Esophagus squamous epithelium (tissue), 5 donors: ENCODE results near the gene GABBR2. TPM values are rescaled to one million over a fixed set of nuclear protein-coding genes. Genes with fewer than 3 reads are reported as not detected.

Source experiments
- DNase-seq: peaks from one replicate; lab custom pipeline; 2025; lab: John Stamatoyannopoulos, UW
- H3K27ac ChIP-seq, 4 donors: fragments of 200-600 bp; sonication (generic); one replicate each; pipeline ENCODE4 v1.5.1; 2016 to 2019; ENCODE audit warnings: mild to moderate bottlenecking in 1 of 4
- H3K27me3 ChIP-seq, 4 donors: fragments of 200-600 bp; sonication (generic); 1 replicate in 3 of 4; 2 replicates in 1 of 4; pipeline versions ENCODE4 v1.5.1 to v1.6.0; 2017 to 2021; ENCODE audit warnings: antibody characterized with exemption in 1 of 4
- H3K36me3 ChIP-seq, 3 donors: fragments of 200-600 bp; sonication (generic); one replicate each; pipeline ENCODE4 v1.5.1; 2016 to 2019
- H3K4me1 ChIP-seq, 3 donors: fragments of 200-600 bp; sonication (generic); one replicate each; pipeline ENCODE4 v1.5.1; 2017 to 2019
- H3K4me3 ChIP-seq, 4 donors: fragments of 200-600 bp; sonication (generic); 1 replicate in 3 of 4; 2 replicates in 1 of 4; pipeline ENCODE4 v1.5.1; 2016 to 2019; ENCODE audit warnings: mild to moderate bottlenecking in 2 of 4, moderate library complexity in 1 of 4
- H3K9me3 ChIP-seq, 3 donors: fragments of 200-600 bp; sonication (generic); one replicate each; pipeline ENCODE4 v1.5.1; 2016 to 2019
- POLR2A ChIP-seq, 4 donors: fragments of 450-650 bp; IDR thresholded peaks; one replicate each; pipeline ENCODE4 v1.6.1; 2017; ENCODE audit warnings: antibody characterized with exemption in 4 of 4, mild to moderate bottlenecking in 4 of 4, moderate library complexity in 3 of 4
- whole genome bisulfite sequencing, 2 donors: methylation state at CpG; one replicate each; pipeline ENCODE4 v1.1.5; 2018; 5-methylcytosine and 5-hydroxymethylcytosine counted together
- intact Hi-C: fragments of 100-400 bp; cut with DNase I; formaldehyde crosslinking; loops from one replicate; pipeline ENCODE4 v1.15.0; 2022
- total RNA-seq, 4 donors: library from RNA; depleted of rRNA; stranded (reverse); fragments of >200 nt; gene quantifications; one replicate each; pipeline ENCODE4 v1.1.0, GENCODE V29; 2016
- TF ChIP-seq, protein P1 (sequence below), 6 experiments: fragments of 450-650 bp in 4 of 6; fragments of 200-600 bp in 2 of 6; sonication (generic) in 2 of 6; IDR thresholded peaks; one replicate each; pipeline ENCODE4 v1.5.1; 2016 to 2019; ENCODE audit warnings: antibody characterized with exemption in 6 of 6, mild to moderate bottlenecking in 4 of 6, moderate library complexity in 4 of 6
- donor health status: DM: yes; HTN: yes; CAD: no.

The GABBR2 gene
- total RNA-seq, 4 donors from 2014 or later: not detected

DNA sequence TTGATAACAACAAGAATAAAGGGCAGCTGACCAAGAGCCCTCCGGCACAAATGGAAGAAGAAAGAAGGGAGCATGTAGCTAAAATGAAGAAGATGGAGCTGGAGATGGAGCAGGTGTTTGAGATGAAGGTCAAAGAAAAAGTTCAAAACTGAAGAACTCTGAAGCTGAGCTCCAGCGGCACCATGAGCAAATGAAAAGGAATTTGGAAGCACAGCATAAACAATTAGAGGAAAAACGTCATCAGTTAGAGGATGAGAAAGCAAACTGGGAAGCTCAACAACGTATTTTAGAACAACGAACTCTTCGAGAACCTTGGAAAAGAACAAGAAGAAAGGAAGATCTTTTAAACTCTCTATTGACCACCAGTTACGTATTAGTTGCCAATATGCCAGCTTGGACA is 100.9 kb downstream of the GABBR2 start:
- DNase-seq: no peak
- Histone ChIP-seq H3K27me3 (no peaks in the 10 kb centered on the region), H3K4me3 (no peak overlapping the region), H3K9me3 (no peaks in the 10 kb centered on the region), H3K36me3 (no peaks in the 10 kb centered on the region), H3K27ac (no peak overlapping the region), H3K4me1 (peaks cover 0 to 3% (median 0%) of the 10 kb centered on the region in 3 donors)
- WGBS, 2 donors: 46 to 55% methylated on average over 7 of the region's 7 CpGs
- intact Hi-C loops: no loop called here
- TF ChIP-seq, protein P1, sequence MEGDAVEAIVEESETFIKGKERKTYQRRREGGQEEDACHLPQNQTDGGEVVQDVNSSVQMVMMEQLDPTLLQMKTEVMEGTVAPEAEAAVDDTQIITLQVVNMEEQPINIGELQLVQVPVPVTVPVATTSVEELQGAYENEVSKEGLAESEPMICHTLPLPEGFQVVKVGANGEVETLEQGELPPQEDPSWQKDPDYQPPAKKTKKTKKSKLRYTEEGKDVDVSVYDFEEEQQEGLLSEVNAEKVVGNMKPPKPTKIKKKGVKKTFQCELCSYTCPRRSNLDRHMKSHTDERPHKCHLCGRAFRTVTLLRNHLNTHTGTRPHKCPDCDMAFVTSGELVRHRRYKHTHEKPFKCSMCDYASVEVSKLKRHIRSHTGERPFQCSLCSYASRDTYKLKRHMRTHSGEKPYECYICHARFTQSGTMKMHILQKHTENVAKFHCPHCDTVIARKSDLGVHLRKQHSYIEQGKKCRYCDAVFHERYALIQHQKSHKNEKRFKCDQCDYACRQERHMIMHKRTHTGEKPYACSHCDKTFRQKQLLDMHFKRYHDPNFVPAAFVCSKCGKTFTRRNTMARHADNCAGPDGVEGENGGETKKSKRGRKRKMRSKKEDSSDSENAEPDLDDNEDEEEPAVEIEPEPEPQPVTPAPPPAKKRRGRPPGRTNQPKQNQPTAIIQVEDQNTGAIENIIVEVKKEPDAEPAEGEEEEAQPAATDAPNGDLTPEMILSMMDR (IDR thresholded peaks at IDR 0.05): no peak
- TF ChIP-seq POLR2A (IDR thresholded peaks at IDR 0.05): no peak

DNA sequence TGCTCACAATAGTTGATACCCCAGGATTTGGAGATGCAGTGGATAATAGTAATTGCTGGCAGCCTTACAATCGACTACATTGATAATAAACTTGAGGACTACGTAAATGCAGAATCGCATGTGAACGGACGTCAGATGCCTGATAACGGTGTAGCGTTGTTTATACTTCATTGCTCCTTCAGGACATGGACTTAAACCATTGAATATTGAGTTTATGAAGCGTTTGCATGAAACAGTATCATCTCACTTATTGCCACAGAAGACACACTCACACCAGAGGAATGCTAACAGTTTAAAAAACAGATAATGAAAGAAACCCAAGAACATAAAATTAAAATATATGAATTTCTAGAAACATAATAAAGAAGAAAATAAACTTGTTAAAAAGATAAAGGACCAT is 101.6 kb downstream of the GABBR2 start:
- no peaks in the 10 kb centered on the region for H3K36me3 ChIP-seq
- intact Hi-C loops: no loop called here
- no peak for TF ChIP-seq POLR2A (IDR thresholded peaks at IDR 0.05)
- TF ChIP-seq, protein P1 (IDR thresholded peaks at IDR 0.05): no peak
- no peaks in the 10 kb centered on the region for H3K9me3 ChIP-seq
- no peak overlapping the region for H3K27ac ChIP-seq
- H3K27me3 ChIP-seq: no peaks in the 10 kb centered on the region
- no peak for DNase-seq
- H3K4me1 ChIP-seq: peaks cover 0 to 3% (median 0%) of the 10 kb centered on the region in 3 donors
- WGBS, 2 donors: 88 to 89% methylated on average over 8 of the region's 8 CpGs
- no peak overlapping the region for H3K4me3 ChIP-seq

DNA sequence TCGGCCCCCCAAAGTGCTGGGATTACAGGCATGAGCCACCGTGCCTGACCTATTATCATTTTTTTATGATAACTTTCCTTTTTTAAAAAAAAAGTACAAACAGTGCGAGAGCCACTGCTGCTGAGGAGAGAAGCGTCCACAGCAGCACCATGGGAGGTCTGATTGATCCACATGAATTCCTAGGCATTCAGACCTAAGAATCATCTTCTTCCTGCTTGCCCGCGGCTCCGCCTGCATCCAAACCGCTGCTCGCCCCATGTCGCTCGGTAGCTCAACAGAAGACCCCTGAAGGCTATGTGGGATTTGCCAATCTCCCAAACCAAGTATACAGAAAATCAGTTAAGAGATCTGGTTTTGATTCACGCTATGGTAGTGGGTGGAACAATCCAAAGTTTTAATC is 102.0 kb downstream of the GABBR2 start:
- H3K9me3 ChIP-seq: no peaks in the 10 kb centered on the region
- peaks cover 0 to 3% (median 0%) of the 10 kb centered on the region in 3 donors for H3K4me1 ChIP-seq
- no peak for TF ChIP-seq POLR2A (IDR thresholded peaks at IDR 0.05)
- TF ChIP-seq, protein P1 (IDR thresholded peaks at IDR 0.05): no peak
- H3K27ac ChIP-seq: no peak overlapping the region
- H3K36me3 ChIP-seq: no peaks in the 10 kb centered on the region
- WGBS, 2 donors: 87 to 89% methylated on average over 12 of the region's 12 CpGs
- intact Hi-C loops: no loop called here
- DNase-seq: no peak
- H3K27me3 ChIP-seq: no peaks in the 10 kb centered on the region
- no peak overlapping the region for H3K4me3 ChIP-seq

DNA sequence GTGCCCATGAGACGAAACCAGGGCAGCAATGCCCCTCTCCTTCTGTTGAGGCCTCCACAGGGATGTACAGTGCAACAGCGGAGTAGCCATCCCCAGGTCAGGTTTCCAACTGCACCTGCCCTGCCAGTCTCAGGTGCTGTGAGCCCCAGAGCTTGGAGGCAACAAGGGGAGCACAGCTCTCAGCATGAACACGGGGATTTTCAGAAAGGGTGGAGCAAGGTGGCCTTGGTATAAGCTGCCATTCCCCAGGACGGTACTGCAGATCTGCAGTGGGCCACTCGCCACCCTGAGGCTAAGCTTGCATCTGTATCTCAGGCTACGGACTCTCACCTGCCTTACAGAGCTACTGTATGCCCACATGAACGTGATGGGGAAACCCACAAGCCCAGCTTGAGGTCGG is 103.6 kb downstream of the GABBR2 start:
- no peaks in the 10 kb centered on the region for H3K9me3 ChIP-seq
- no peak overlapping the region for H3K4me3 ChIP-seq
- H3K36me3 ChIP-seq: no peaks in the 10 kb centered on the region
- WGBS, 2 donors: 70 to 71% methylated on average over 2 to 4 of the region's 8 CpGs
- no peak overlapping the region for H3K27ac ChIP-seq
- TF ChIP-seq, protein P1 (IDR thresholded peaks at IDR 0.05): no peak
- TF ChIP-seq POLR2A (IDR thresholded peaks at IDR 0.05): no peak
- peaks cover 0 to 3% (median 0%) of the 10 kb centered on the region in 3 donors for H3K4me1 ChIP-seq
- DNase-seq: no peak
- H3K27me3 ChIP-seq: no peaks in the 10 kb centered on the region
- intact Hi-C loops: no loop called here

DNA sequence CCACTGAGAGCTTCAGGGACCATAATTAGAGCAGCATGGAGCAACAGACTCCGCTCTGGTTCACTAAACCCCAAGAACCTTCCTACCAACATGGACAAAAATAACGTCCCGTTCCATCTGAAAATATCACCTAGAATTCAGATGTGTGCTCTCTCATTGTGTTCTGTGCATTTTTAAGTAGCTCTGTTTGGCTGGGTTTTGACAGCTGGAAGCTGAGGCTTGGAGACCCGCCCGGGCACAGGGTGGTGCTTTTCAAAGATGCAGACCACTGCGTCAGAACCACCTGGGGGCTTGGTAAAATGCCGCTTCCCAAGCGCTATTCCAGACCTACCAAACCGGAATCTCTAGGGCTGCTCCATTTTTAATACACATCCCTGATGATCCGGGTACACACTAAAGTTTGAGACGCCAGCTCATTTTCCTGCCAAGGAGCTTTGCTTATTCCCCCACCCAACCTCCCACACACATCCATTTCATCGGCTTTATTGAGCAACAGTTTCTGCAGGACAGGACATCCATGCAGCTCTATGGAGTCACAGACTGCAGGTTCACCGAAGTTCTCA is 104.8 kb downstream of the GABBR2 start:
- Histone ChIP-seq H3K9me3 (no peaks in the 10 kb centered on the region), H3K4me1 (peaks cover 0 to 3% (median 0%) of the 10 kb centered on the region in 3 donors), H3K4me3 (no peak overlapping the region), H3K27me3 (no peaks in the 10 kb centered on the region), H3K27ac (no peak overlapping the region), H3K36me3 (no peaks in the 10 kb centered on the region)
- 52 to 53% methylated on average over 13 of the region's 13 CpGs for WGBS, 2 donors
- TF ChIP-seq POLR2A (IDR thresholded peaks at IDR 0.05): no peak
- TF ChIP-seq, protein P1 (IDR thresholded peaks at IDR 0.05): no peak
- intact Hi-C loops: no loop called here
- DNase-seq: no peak
